ENCODE results near the gene SGMS2.

GRCh38 chr4:107825072-107825824 lies 516 bp downstream of the SGMS2 start:
- TF ChIP-seq TAF1 (IDR thresholded peaks at IDR 0.05; ENCODE audit: low read depth), result 0 out of 2 replicates have a peak, but pooled peaks have one; percentile 14
- TF ChIP-seq EGR1 (IDR thresholded peaks at IDR 0.05), result no peak
- no peak for TF ChIP-seq TCF12 (IDR thresholded peaks at IDR 0.05; ENCODE audit: low read depth)
- no peak for TF ChIP-seq YY1 (IDR thresholded peaks at IDR 0.05; ENCODE audit: low read depth)
- TF ChIP-seq MAX (IDR thresholded peaks at IDR 0.05), result no peak
- TF ChIP-seq, protein P1, sequence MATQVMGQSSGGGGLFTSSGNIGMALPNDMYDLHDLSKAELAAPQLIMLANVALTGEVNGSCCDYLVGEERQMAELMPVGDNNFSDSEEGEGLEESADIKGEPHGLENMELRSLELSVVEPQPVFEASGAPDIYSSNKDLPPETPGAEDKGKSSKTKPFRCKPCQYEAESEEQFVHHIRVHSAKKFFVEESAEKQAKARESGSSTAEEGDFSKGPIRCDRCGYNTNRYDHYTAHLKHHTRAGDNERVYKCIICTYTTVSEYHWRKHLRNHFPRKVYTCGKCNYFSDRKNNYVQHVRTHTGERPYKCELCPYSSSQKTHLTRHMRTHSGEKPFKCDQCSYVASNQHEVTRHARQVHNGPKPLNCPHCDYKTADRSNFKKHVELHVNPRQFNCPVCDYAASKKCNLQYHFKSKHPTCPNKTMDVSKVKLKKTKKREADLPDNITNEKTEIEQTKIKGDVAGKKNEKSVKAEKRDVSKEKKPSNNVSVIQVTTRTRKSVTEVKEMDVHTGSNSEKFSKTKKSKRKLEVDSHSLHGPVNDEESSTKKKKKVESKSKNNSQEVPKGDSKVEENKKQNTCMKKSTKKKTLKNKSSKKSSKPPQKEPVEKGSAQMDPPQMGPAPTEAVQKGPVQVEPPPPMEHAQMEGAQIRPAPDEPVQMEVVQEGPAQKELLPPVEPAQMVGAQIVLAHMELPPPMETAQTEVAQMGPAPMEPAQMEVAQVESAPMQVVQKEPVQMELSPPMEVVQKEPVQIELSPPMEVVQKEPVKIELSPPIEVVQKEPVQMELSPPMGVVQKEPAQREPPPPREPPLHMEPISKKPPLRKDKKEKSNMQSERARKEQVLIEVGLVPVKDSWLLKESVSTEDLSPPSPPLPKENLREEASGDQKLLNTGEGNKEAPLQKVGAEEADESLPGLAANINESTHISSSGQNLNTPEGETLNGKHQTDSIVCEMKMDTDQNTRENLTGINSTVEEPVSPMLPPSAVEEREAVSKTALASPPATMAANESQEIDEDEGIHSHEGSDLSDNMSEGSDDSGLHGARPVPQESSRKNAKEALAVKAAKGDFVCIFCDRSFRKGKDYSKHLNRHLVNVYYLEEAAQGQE (IDR thresholded peaks at IDR 0.05; ENCODE audit: low read depth), result no peak
- TF ChIP-seq EP300 (IDR thresholded peaks at IDR 0.05; ENCODE audit: borderline replicate concordance), result 0 out of 2 replicates have a peak, but pooled peaks have one; percentile 9
- no peak for TF ChIP-seq CEBPB (IDR thresholded peaks at IDR 0.05)
- no peak for TF ChIP-seq CREB1 (IDR thresholded peaks at IDR 0.05; ENCODE audit: low read depth)
- no peak for TF ChIP-seq FOXM1 (IDR thresholded peaks at IDR 0.05; ENCODE audit: borderline replicate concordance, low read depth)
- TF ChIP-seq TEAD4 (IDR thresholded peaks at IDR 0.05), result no peak

All from Ishikawa (cell line).